Stimulated activated naive B cell treated with anti-CD40 and anti-IgM and Interleukin-4, amounts not matched to agents 10 μg/mL and 1 μg/mL and 100 μg/mL, for 72 hours (primary cell): ENCODE measurements around the gene CCR6.

ENCODE experiments used
- ATAC-seq, 2 donors: fragments of 150-1000 bp; cut with Tn5 transposase; replicated peaks; 2 replicates each; pipeline ENCODE4 v1.10.0; 2021; ENCODE audit warnings: moderate library complexity in 1 of 2
- DNase-seq: peaks from one replicate; pipeline ENCODE4 v3.0.0; 2021
- H3K27ac Mint-ChIP-seq: one replicate; pipeline ENCODE4 v1.8.0; 2022; ENCODE audit warnings: mild to moderate bottlenecking, mixed read lengths
- H3K27me3 Mint-ChIP-seq, 2 donors: one replicate each; pipeline ENCODE4 v1.8.0; 2022; ENCODE audit warnings: mixed read lengths in 2 of 2
- H3K36me3 Mint-ChIP-seq, 2 donors: one replicate each; pipeline ENCODE4 v1.8.0; 2022; ENCODE audit warnings: mixed read lengths in 2 of 2, mild to moderate bottlenecking in 1 of 2
- H3K4me1 Mint-ChIP-seq, 2 donors: one replicate each; pipeline ENCODE4 v1.8.0; 2022; ENCODE audit warnings: mixed read lengths in 2 of 2, mild to moderate bottlenecking in 1 of 2
- H3K4me3 Mint-ChIP-seq, 2 donors: one replicate each; pipeline ENCODE4 v1.8.0; 2022; ENCODE audit warnings: mild to moderate bottlenecking in 2 of 2, mixed read lengths in 2 of 2, moderate library complexity in 1 of 2
- H3K9me3 Mint-ChIP-seq, 2 donors: one replicate each; pipeline ENCODE4 v1.8.0; 2022; ENCODE audit warnings: mixed read lengths in 2 of 2, mild to moderate bottlenecking in 1 of 2

CCR6 gene

DNA sequence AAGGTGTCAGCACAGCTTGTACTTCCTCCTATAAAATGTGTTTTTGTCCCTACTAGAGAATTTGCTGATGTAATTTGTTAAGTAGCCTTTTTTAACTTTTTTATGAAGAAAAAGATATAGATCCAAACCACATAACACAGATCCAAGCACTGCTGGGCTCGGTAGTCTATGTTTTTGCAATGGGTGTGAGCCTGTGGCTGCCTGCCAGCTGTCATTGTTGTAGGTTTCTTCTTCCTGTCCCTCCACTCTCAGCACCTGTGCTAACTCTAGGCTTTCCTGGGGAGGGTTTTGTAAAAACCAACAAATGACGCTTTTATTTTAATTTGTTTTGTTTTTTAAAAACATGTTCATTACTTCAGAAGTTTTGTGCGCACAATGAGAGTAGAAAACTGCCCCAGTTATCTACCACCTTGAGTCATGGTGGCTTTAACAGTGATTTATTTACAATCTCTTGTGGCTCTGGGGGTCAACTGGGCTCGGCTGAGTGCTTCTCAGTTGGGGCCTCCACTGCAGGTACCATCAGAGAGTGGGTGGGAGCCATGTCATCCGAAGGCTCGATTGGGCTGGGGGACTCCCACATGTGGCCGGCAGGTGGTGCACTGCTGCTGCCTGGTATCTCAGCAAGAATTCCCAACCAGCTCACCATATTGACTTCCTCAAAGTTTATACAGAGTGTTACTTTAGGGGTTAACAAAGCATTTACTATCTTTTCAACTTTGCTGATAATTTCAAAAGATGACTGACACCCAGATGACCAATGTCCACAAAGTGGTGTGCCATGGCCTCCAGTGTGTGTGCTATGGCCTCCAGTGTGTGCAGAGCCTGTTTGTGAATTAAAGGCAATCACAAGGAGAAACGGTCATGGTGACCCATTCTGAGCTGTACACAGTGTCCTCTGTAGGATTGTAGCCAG, 3.0 kb upstream of the CCR6 start:
- peak overlapping the region; percentile 49 for H3K27ac Mint-ChIP-seq
- H3K4me1 Mint-ChIP-seq, result peaks cover 67 to 96% of the 10 kb centered on the region in 2 donors
- H3K9me3 Mint-ChIP-seq, result no peaks in the 10 kb centered on the region
- H3K4me3 Mint-ChIP-seq, result no peak overlapping the region
- ATAC-seq, result no peak
- no peak for DNase-seq
- H3K27me3 Mint-ChIP-seq, result no peaks in the 10 kb centered on the region
- peaks cover 0 to 8% of the 10 kb centered on the region in 2 donors for H3K36me3 Mint-ChIP-seq

DNA sequence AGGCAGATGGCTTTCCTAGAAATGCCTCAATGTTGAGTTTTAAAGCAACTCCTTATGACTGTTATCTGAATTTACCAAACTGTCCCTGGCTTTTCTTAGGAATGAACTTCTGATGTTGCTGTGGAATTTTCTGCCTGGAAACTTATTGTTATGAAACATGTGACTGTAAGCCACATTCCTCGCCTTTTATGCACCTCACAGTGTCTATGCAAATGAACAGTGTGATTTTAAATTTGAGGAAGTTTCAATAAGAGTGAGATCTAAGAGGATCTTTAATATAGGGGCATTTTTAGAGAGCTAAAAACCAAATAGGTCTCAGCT, 2.4 kb upstream of the CCR6 start:
- ATAC-seq, result peak in 1 of 2 donors; percentile 20
- Mint-ChIP-seq H3K27ac (peak overlapping the region; percentile 78), H3K9me3 (no peaks in the 10 kb centered on the region), H3K36me3 (peaks cover 0 to 8% of the 10 kb centered on the region in 2 donors), H3K27me3 (no peaks in the 10 kb centered on the region), H3K4me3 (peak overlapping the region; percentile 30 to 80), H3K4me1 (peaks cover 69 to 96% of the 10 kb centered on the region in 2 donors)
- no peak for DNase-seq

DNA sequence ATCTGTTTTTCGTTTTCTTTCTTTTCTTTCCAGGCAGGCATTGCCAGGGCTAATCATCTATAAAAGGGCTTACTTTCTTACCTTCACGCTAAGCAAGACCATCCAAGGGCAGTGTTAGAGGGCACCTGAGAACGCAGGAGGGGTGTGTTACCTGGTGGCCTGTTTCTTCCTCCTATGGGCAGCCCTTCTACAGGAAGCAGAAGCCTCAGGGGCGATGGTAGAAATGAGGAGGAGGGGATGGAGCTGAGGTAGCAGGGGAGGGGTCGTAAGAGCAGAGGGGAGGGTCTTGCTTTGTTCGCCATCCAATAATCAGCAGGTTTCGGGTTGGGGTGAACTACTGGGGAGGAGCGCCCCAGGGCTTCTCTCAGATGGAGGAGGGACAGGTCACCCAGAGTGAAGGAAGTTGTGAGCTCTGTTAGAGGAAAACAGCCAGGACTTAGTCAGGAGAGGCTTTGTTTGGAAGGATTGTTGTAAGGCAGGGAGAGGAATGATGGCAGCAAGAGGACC, 1.5 kb upstream of the CCR6 start:
- peak overlapping the region; percentile 78 for H3K27ac Mint-ChIP-seq

DNA sequence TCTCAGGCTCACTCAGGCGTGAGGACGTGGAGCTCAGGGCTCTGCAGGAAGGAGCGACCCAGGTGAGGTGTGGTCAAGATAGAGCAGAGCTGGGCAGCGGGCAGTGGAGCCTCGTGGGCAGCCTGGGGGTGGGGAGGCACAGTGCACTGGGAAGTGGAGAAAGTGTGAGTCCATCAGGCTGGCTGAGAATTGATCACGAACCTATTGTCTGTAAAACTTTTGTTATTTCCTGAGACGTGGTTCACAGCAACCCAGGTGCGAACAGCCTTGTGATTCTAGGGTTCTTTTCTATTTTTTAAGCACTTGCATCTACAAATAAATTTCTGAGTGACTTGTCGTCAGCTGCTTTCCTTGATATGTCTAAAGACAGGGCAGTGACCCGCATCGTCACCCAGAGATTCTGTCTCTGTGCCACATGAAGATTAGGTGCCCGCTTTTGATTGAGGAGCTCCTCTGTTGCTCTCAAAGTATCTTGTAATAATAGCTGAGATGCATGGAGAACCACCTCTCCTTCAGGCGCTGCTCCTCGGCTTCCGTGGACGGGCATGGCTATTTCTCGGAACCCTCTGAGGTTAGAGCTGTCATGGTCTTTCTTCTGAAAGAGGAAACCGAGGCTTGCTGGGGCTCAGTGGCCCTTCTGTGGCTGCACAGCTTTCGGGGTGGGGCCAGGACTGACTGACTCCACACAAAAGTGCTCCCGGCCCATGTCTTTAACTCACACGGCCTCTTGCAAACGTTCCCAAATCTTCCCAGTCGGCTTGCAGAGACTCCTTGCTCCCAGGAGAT, 662 bp upstream of the CCR6 start:
- Mint-ChIP-seq H3K36me3 (peaks cover 4 to 14% of the 10 kb centered on the region in 2 donors), H3K9me3 (peaks cover 2 to 4% of the 10 kb centered on the region in 2 donors), H3K4me1 (peaks cover 65 to 90% of the 10 kb centered on the region in 2 donors), H3K27me3 (no peaks in the 10 kb centered on the region), H3K4me3 (peak overlapping the region; percentile 73 to 80), H3K27ac (peak overlapping the region; percentile 78)
- peak; percentile 45 to 55 for ATAC-seq
- DNase-seq, result no peak

More for the DNA sequence above, 1.5 kb upstream of the CCR6 start:
- Mint-ChIP-seq H3K27me3 (no peaks in the 10 kb centered on the region), H3K4me3 (peak overlapping the region; percentile 73 to 80), H3K36me3 (peaks cover 0 to 8% of the 10 kb centered on the region in 2 donors), H3K9me3 (no peaks in the 10 kb centered on the region), H3K4me1 (peaks cover 63 to 91% of the 10 kb centered on the region in 2 donors)
- no peak for ATAC-seq
- no peak for DNase-seq

DNA sequence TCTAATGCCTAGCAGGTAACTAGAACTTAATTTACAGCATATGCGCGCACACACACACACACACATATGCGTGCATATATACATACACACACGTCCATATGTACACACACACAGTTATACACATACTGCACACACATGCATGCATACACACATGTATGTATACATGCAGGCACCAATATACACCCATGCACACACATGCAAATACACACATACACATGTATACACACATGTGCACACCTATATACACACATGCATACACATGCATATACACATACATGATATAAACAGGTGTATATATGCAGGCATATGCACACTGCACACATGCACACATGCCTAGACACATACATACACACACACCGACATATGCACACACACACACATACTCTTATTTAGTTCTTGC, 1.9 kb downstream of the CCR6 start:
- Mint-ChIP-seq H3K27ac (no peak overlapping the region), H3K4me3 (peak overlapping the region; percentile 66 to 76), H3K27me3 (no peaks in the 10 kb centered on the region), H3K36me3 (peaks cover 4 to 6% of the 10 kb centered on the region in 2 donors), H3K9me3 (peaks cover 2 to 4% of the 10 kb centered on the region in 2 donors), H3K4me1 (peaks cover 63 to 92% of the 10 kb centered on the region in 2 donors)
- DNase-seq, result no peak
- no peak for ATAC-seq

DNA sequence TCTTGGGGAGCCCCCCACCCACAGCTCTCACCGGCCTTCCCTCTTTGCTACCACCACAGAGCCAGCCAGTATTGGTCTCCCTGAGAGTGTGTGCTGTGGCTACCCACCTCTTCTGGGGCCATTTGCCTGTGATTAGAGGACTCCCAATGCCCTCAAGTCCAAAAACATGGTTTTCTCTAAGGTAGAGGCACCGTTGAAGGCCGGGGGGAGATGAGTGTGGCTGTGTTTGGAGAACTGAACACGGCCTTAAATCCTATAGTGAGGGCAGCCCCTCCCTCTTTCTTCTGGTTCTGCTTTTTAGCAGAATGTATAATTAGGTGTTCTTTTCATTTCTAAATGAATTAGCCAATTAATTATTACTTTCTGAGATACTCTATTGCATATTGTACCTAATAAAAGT, 2.5 kb downstream of the CCR6 start:
- peak overlapping the region; percentile 91 for H3K27ac Mint-ChIP-seq

DNA sequence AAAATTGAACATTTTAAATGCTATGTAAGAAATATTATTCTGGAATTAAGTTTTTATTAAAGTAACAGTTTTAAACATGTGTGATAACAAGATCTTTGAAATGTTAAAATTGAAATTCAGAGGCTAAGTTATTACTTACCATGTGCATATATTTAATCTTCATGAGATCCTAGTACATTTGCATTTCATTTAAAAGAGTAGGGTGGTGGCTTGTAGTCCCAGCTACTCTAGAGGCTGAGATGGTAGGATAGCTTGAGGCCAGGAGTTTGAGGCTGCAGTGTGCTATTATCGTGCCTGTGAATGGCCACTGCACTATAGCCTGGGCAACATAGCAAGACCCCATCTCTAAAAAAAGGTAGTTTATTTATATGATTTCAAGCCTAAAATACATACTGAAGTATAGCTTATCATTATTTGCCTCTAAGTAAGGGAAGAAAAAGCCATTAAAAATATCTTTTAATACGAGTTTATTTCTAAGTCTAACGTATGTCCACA, 3.0 kb downstream of the CCR6 start:
- Mint-ChIP-seq H3K36me3 (peaks cover 4 to 6% of the 10 kb centered on the region in 2 donors), H3K27ac (no peak overlapping the region), H3K4me1 (peaks cover 65 to 92% of the 10 kb centered on the region in 2 donors), H3K4me3 (no peak overlapping the region), H3K27me3 (no peaks in the 10 kb centered on the region), H3K9me3 (peaks cover 2 to 4% of the 10 kb centered on the region in 2 donors)
- no peak for DNase-seq
- no peak for ATAC-seq

More for the DNA sequence above, 2.5 kb downstream of the CCR6 start:
- H3K27me3 Mint-ChIP-seq, result no peaks in the 10 kb centered on the region
- peaks cover 4 to 6% of the 10 kb centered on the region in 2 donors for H3K36me3 Mint-ChIP-seq
- peaks cover 2 to 4% of the 10 kb centered on the region in 2 donors for H3K9me3 Mint-ChIP-seq
- peaks cover 69 to 92% of the 10 kb centered on the region in 2 donors for H3K4me1 Mint-ChIP-seq
- peak overlapping the region; percentile 66 to 76 for H3K4me3 Mint-ChIP-seq
- DNase-seq (no peak), ATAC-seq (peak in 1 of 2 donors; percentile 16)

DNA sequence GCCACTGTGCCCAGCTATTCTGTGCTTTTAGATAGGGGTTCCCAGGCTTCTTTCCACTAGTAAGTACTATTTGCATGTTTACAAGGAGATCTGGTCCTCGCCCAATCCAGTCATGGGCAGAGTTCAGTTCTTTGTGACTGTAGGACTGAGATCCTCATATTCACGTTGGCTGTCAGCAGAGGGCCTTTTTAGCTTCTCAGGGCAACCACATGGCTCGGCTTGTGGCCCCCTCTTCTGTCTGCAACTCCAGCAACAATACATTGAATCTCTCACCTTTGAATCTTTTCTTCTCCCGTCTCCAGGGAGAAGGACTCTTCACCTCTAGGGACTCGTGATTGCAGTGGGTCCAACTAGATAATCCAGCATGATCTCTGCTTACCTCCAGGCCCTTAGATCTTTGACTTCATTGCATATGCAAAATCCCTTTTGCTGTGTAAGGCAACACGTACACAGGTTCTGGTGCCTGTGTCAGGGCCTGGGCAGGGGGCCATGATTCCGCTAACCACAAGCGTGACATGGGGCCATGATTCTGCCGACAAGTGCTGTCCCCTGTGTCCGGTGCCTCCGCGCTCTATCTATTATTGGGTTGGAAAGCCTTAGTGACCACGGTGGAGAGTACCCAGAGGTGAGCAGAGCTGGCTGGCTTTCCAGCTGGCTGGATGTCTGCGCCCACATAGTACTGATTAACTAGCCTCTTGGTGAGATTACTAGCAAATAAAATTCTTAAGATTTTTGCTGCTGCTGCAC, 5.1 kb downstream of the CCR6 start:
- H3K36me3 Mint-ChIP-seq, result peaks cover 4 to 6% of the 10 kb centered on the region in 2 donors
- H3K9me3 Mint-ChIP-seq, result peaks cover 2 to 4% of the 10 kb centered on the region in 2 donors
- peak overlapping the region; percentile 72 for H3K27ac Mint-ChIP-seq
- ATAC-seq (peak in 1 of 2 donors; percentile 21), DNase-seq (no peak)
- H3K4me3 Mint-ChIP-seq, result peak overlapping the region; percentile 28 to 39
- H3K27me3 Mint-ChIP-seq, result no peaks in the 10 kb centered on the region
- H3K4me1 Mint-ChIP-seq, result peaks cover 63 to 90% of the 10 kb centered on the region in 2 donors

DNA sequence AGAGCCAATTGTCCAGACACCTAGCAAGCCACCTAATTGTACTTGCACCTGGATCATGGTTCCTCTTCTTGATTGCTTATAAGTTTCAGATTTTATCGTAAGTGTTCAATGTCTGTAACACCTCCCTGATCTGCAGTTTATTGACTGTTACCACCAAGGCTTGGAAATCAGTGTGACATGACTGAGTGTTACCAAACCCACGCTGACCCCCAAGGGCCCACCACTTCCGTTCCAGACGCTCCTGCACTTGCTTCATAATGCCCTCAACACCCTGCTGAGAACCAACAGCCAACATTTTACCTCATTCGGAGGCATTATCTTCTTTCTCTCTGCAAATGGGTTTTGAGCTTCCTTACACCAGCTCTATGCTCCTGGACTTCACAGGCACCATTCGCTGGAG, 6.3 kb downstream of the CCR6 start:
- Mint-ChIP-seq H3K27me3 (no peaks in the 10 kb centered on the region), H3K27ac (peak overlapping the region; percentile 92), H3K4me3 (peak overlapping the region; percentile 48 to 60), H3K4me1 (peaks cover 60 to 80% of the 10 kb centered on the region in 2 donors), H3K9me3 (peaks cover 2 to 4% of the 10 kb centered on the region in 2 donors), H3K36me3 (peaks cover 4 to 6% of the 10 kb centered on the region in 2 donors)
- ATAC-seq, result peak; percentile 6 to 21
- no peak for DNase-seq

DNA sequence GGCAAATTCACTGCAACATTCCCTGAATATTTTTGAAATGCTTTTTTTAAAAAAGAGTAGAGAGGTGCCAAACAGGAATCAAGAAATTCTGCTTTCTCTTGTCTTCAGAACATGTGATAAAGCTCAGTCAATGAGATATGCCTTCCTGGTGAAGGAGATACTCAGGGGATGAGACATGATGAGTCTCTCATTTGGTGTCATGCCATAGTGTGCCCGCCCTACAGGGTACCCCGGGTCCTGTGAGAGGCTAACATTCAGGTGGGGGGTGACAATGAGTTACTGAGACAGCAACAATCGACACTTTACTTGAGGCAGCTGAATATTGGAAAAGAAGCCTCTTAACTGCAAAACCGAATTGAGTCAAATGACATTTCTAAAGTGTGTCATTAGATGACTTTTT, 6.7 kb downstream of the CCR6 start:
- no peak for DNase-seq
- H3K9me3 Mint-ChIP-seq, result peaks cover 2 to 4% of the 10 kb centered on the region in 2 donors
- peaks cover 61 to 80% of the 10 kb centered on the region in 2 donors for H3K4me1 Mint-ChIP-seq
- H3K4me3 Mint-ChIP-seq, result peak overlapping the region; percentile 3 to 60
- ATAC-seq, result peak in 1 of 2 donors; percentile 18
- peaks cover 7 to 8% of the 10 kb centered on the region in 2 donors for H3K36me3 Mint-ChIP-seq
- peak overlapping the region; percentile 92 for H3K27ac Mint-ChIP-seq
- H3K27me3 Mint-ChIP-seq, result no peaks in the 10 kb centered on the region

DNA sequence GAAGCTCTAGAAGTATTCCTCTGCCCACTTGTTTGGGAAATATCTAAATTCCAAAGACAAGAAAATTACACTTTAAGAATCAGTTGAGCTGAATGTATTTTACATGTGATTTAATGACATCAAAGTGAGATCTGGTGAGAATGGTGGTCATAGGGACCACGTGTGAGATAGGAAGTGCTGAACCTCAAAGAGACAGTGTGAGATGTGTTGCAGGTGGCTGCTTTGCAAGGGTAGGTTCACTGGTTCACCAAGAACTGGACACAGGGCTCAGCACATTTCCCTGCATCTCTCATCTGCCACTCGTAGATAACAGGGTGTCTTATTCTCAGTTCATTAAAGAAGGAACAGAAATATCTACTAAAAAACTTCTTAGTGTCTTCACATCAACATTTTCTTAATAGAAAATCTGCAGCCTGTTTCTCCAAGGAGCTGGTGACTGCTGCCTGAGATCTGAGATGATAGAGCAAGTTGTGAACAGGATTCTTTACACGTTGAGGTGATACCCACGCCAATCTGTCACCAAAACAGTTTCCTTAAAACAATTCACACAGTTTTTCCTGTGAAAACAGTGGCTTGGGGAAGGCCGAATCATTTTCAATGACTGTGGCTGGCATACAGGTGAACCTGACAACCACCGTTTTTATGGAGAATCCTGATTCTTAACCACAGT, 7.2 kb downstream of the CCR6 start:
- H3K27me3 Mint-ChIP-seq, result no peaks in the 10 kb centered on the region
- H3K4me1 Mint-ChIP-seq, result peaks cover 58 to 80% of the 10 kb centered on the region in 2 donors
- peak overlapping the region; percentile 92 for H3K27ac Mint-ChIP-seq
- DNase-seq (no peak), ATAC-seq (peak; percentile 54 to 63)
- peaks cover 2 to 4% of the 10 kb centered on the region in 2 donors for H3K9me3 Mint-ChIP-seq
- H3K4me3 Mint-ChIP-seq, result peak overlapping the region; percentile 9 to 36
- H3K36me3 Mint-ChIP-seq, result peaks cover 9% of the 10 kb centered on the region in 2 donors

DNA sequence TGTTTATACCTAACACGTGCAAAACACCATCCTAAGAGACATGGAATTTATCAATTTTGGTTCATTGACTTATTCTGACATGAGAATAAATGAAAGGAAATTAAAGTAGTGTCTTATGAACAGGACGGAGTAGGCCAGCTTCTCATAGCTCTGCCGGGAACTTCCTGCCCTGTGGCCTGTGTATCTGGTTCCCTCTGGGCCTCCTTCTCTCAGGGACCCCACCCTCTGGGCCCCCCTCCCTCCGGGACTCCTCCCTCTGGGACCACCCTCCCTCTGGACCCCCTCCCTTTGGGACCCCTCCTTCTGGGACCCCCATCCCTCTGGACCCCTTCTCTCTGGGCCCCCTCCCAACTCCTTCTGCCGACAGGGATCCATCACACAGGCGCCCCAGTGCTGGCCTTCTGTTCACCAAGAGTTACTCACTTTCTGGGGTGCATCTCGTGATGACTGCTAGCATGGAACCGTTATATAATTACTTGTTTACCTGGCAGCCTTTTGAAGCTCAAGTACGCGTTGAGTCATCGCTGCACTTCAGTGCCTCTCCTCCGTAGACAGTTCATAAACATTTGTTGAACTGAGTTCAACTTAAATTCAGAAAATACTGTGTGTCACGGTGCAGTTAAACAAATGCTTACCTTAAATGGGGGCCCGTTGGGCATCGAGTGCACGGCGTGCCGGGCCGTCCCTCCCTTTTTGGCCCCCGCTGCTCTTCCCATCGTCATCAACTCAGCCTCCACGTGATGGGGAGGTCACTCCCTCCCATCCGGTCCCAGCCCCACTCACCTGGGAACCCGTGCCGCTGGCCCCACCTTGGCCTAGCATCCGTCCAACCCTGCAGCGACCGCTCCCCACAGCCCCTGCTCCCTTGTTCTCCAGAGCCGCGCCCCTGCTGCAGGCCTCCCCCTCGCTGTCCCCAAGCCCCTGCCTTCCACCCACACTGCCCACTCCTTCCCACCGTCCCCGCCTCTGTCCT, 8.1 kb downstream of the CCR6 start:
- H3K36me3 Mint-ChIP-seq, result peaks cover 9 to 10% of the 10 kb centered on the region in 2 donors
- H3K4me1 Mint-ChIP-seq, result peaks cover 58 to 84% of the 10 kb centered on the region in 2 donors
- H3K27ac Mint-ChIP-seq, result peak overlapping the region; percentile 96
- H3K9me3 Mint-ChIP-seq, result peaks cover 2 to 4% of the 10 kb centered on the region in 2 donors
- H3K4me3 Mint-ChIP-seq, result peak overlapping the region; percentile 68 to 73
- DNase-seq (no peak), ATAC-seq (peak; percentile 54 to 55)
- no peaks in the 10 kb centered on the region for H3K27me3 Mint-ChIP-seq
